ENCODE results near the gene MAPK8.

DNA sequence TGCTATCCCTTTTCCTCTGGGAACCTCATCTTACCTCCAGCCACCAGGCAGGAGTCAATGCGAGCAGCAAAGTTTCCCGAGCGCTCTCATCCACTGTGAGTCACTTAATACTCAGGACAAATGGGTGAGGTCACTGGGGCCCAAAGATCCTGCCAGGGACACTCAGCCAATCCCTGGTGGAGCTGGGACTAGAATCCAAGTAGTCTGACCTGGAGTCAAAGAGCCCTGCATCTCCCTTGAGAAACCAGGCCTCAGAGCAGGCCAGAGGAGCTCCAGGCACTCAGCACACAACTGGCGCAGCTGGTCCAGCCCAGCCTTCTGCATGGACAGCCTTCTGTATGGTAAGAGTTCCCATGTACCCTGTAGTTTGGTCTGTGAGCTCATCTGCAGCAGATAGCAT, 142.3 kb downstream of the MAPK8 start:
- TF ChIP-seq, protein P1, sequence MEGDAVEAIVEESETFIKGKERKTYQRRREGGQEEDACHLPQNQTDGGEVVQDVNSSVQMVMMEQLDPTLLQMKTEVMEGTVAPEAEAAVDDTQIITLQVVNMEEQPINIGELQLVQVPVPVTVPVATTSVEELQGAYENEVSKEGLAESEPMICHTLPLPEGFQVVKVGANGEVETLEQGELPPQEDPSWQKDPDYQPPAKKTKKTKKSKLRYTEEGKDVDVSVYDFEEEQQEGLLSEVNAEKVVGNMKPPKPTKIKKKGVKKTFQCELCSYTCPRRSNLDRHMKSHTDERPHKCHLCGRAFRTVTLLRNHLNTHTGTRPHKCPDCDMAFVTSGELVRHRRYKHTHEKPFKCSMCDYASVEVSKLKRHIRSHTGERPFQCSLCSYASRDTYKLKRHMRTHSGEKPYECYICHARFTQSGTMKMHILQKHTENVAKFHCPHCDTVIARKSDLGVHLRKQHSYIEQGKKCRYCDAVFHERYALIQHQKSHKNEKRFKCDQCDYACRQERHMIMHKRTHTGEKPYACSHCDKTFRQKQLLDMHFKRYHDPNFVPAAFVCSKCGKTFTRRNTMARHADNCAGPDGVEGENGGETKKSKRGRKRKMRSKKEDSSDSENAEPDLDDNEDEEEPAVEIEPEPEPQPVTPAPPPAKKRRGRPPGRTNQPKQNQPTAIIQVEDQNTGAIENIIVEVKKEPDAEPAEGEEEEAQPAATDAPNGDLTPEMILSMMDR (IDR thresholded peaks at IDR 0.05) = no peak
- TF ChIP-seq ZFX (IDR thresholded peaks at IDR 0.05; ENCODE audit: borderline replicate concordance) = no peak

Data from 22Rv1 (cell line).